Measurements from ENCODE around the gene PSME3. TPM values are rescaled to one million over a fixed set of nuclear protein-coding genes. Genes with fewer than 3 reads are reported as not detected.

The PSME3 gene
- total RNA-seq, 1 donor from 2014 or later, result 62.6 TPM

DNA sequence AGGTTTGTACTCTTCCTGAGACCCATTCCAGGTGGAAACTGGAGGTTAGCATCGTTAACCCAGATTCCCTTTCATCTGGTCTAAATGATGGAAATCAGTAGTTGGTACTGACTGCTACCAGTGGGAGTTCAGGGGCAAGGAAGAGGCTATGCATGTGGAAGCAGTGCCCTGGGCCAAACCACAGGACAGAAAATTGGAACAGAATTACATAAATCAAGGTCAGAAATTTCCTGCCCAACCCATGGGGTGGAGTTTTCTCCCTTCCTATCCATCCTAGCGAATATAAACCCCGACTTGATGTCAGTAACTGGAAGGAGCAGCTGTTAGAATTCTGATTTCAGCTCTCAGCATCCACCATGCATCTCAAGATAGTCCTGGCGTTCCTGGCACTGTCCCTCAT is 11.1 kb downstream of the PSME3 start, which contains the start of gene AOC2:
AOC2 (plus strand) TSS at position 310 of the 400 bp plus-strand sequence; CDS start at position 357, 47 bp downstream.
- Histone ChIP-seq H3K4me1 (peaks cover 24% of the 10 kb centered on the region), H3K36me3 (peaks cover 64% of the 10 kb centered on the region), H3K4me3 (no peak within 1 kb of the TSS), H3K27me3 (ENCODE audit: low read depth) (no peaks in the 10 kb centered on the region), H3K27ac (replicated peaks) (no peak within 1 kb of the TSS), H3K9me3 (replicated peaks) (no peaks in the 10 kb centered on the region)
- no peak for DNase-seq
- intact Hi-C loops (cut with micrococcal nuclease), result no loop called here
- TF ChIP-seq, protein P1, sequence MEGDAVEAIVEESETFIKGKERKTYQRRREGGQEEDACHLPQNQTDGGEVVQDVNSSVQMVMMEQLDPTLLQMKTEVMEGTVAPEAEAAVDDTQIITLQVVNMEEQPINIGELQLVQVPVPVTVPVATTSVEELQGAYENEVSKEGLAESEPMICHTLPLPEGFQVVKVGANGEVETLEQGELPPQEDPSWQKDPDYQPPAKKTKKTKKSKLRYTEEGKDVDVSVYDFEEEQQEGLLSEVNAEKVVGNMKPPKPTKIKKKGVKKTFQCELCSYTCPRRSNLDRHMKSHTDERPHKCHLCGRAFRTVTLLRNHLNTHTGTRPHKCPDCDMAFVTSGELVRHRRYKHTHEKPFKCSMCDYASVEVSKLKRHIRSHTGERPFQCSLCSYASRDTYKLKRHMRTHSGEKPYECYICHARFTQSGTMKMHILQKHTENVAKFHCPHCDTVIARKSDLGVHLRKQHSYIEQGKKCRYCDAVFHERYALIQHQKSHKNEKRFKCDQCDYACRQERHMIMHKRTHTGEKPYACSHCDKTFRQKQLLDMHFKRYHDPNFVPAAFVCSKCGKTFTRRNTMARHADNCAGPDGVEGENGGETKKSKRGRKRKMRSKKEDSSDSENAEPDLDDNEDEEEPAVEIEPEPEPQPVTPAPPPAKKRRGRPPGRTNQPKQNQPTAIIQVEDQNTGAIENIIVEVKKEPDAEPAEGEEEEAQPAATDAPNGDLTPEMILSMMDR (IDR thresholded peaks at IDR 0.05; ENCODE audit: borderline replicate concordance), result no peak

DNA sequence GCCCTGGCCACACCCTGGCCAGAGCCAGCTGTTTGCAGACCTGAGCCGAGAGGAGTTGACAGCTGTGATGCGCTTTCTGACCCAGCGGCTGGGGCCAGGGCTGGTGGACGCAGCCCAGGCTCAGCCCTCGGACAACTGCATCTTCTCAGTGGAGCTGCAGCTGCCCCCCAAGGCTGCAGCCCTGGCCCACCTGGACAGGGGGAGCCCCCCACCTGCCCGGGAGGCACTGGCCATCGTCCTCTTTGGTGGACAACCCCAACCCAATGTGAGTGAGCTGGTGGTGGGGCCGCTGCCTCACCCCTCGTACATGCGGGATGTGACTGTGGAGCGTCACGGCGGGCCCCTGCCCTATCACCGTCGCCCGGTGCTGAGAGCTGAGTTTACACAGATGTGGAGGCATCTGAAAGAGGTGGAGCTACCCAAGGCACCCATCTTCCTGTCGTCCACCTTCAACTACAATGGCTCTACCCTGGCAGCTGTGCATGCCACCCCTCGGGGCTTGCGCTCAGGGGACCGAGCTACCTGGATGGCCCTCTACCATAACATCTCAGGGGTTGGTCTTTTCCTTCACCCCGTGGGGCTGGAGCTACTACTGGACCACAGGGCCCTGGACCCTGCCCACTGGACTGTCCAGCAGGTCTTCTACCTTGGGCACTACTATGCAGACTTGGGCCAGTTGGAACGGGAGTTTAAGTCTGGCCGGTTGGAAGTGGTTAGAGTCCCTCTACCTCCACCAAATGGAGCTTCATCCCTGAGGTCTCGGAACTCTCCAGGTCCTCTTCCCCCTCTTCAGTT is 11.8 kb downstream of the PSME3 start:
- peaks cover 57% of the 10 kb centered on the region for H3K36me3 ChIP-seq
- no peak for DNase-seq
- TF ChIP-seq, protein P1 (IDR thresholded peaks at IDR 0.05; ENCODE audit: borderline replicate concordance), result no peak
- no peak overlapping the region for H3K27ac ChIP-seq (replicated peaks)
- no peaks in the 10 kb centered on the region for H3K27me3 ChIP-seq (ENCODE audit: low read depth)
- peaks cover 28% of the 10 kb centered on the region for H3K4me1 ChIP-seq
- intact Hi-C loops (cut with micrococcal nuclease), result no loop called here
- no peaks in the 10 kb centered on the region for H3K9me3 ChIP-seq (replicated peaks)
- no peak overlapping the region for H3K4me3 ChIP-seq

DNA sequence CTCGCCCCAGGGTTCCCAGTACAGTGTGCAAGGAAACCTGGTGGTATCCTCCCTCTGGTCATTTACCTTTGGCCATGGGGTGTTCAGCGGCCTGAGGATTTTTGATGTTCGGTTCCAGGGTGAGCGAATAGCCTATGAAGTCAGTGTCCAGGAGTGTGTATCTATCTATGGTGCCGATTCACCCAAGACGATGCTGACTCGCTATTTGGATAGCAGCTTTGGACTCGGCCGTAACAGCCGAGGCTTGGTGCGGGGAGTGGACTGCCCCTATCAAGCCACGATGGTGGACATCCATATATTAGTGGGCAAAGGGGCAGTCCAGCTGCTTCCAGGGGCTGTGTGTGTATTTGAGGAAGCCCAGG is 12.3 kb downstream of the PSME3 start:
- intact Hi-C loops (cut with micrococcal nuclease), result no loop called here

DNA sequence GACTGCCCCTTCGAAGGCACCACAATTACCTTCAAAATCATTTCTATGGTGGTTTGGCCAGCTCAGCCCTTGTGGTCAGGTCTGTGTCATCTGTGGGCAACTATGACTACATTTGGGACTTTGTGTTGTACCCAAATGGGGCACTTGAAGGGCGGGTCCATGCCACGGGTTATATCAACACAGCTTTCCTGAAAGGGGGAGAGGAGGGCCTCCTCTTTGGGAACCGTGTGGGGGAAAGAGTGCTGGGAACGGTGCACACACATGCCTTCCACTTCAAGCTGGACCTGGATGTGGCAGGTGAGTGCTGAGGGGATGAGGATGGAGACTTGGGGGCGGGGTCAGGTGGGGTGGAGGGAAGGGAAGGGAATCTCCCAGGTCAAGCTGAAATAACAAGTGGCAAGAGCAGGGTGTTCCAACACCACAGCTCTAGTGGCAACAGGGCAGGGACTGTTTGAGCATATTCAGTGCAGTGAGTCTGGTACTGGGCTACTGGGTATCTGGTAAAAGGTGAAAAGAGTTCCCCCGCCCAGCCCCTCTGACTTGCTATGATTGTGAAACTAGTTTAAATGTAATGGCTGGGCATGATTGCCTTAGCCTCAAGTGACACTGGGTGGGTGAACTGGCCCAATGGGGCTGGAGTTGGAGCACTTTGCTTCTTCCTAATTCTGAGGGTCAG is 12.9 kb downstream of the PSME3 start:
- intact Hi-C loops (cut with micrococcal nuclease), result no loop called here
- no peak for DNase-seq
- H3K36me3 ChIP-seq, result peaks cover 46% of the 10 kb centered on the region

More for the DNA sequence above, 12.3 kb downstream of the PSME3 start:
- peaks cover 33% of the 10 kb centered on the region for H3K4me1 ChIP-seq
- H3K27me3 ChIP-seq (ENCODE audit: low read depth), result no peaks in the 10 kb centered on the region
- TF ChIP-seq, protein P1 (IDR thresholded peaks at IDR 0.05; ENCODE audit: borderline replicate concordance), result no peak
- H3K27ac ChIP-seq (replicated peaks), result no peak overlapping the region
- no peak for DNase-seq
- no peak overlapping the region for H3K4me3 ChIP-seq
- H3K9me3 ChIP-seq (replicated peaks), result no peaks in the 10 kb centered on the region
- peaks cover 51% of the 10 kb centered on the region for H3K36me3 ChIP-seq

DNA sequence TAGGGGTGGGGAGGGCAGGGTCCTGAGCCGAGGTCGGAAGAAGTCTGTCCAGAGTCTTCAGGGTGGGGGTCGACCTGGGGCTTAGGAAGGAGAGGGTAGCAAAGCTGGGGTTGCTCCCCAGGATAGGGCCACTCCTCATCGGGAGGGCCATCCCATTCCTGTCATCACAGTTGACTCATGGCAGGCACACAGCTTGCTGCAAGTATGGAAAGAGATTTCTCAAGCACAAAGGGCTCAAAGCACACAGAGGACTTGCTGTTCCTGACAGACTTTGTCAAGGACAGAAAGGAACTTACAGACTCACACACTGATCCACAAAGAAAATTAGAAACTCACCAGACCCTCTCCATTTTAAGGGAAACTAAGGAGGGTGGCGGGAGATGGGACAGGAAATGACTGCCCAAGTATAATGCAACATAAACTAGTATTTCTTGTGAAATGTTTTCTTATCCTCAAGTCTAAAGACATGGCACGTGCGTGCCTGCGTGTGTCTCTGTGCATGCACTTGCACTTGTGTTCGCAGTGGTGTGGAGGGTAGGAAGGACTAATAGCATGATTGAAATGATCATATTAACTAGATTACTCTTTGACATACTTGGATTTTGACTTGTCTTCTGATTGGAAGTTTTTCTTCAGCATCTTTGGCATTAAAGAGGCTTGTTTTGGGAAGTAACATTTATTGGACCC is 13.5 kb downstream of the PSME3 start:
- H3K9me3 ChIP-seq (replicated peaks), result no peaks in the 10 kb centered on the region
- H3K27me3 ChIP-seq (ENCODE audit: low read depth), result no peaks in the 10 kb centered on the region
- H3K36me3 ChIP-seq, result peaks cover 39% of the 10 kb centered on the region
- peaks cover 37% of the 10 kb centered on the region for H3K4me1 ChIP-seq
- no peak overlapping the region for H3K4me3 ChIP-seq
- TF ChIP-seq, protein P1 (IDR thresholded peaks at IDR 0.05; ENCODE audit: borderline replicate concordance), result no peak
- peak overlapping the region; percentile 22 for H3K27ac ChIP-seq (replicated peaks)
- DNase-seq, result no peak
- intact Hi-C loops (cut with micrococcal nuclease), result no loop called here

More for the DNA sequence above, 12.9 kb downstream of the PSME3 start:
- TF ChIP-seq, protein P1 (IDR thresholded peaks at IDR 0.05; ENCODE audit: borderline replicate concordance), result no peak
- Histone ChIP-seq H3K4me1 (peaks cover 37% of the 10 kb centered on the region), H3K4me3 (no peak overlapping the region), H3K9me3 (replicated peaks) (no peaks in the 10 kb centered on the region), H3K27me3 (ENCODE audit: low read depth) (no peaks in the 10 kb centered on the region), H3K27ac (replicated peaks) (no peak overlapping the region)

Measured in left ventricle myocardium inferior (tissue), 1 donor.